ENCODE data around the gene PAK4.

The PAK4 gene

DNA sequence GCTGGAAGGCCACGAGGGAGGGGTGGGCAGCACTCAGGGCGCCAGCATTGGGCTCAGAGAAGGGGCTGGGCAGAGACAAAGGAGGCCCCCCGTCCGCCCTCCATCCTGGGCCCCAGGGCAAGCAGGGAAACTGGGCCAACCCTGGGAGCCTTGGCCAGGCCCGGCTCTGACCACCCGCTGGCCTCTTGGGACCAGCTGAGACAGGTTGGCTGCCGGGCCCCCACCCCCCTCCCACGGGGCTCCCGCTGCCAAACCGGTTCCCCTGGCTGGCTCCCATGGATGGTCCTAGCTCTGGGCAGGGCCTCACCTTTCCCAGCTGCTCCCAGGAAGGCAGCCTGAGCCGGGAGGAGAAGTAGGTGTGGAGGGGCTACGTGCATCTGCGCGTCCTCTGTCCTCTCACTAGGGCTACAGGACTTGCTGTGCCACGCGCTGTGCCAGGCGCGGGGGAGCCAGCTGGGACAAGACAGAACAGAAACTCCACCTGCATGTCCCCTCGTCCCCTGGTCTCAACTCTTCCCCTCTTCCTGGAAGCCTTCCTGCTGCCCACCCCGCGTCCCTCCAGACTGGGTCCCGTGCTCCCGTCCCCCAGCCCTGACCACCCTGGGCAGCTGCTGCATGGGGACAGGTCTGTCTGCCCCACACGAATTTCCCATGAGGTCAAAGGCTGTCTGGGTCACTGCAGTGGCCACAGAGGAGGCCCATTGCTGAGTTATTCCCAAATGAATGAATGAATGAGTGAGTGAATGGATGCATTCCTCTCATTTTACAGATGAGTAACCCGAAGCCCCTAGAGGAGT lies 42.1 kb downstream of the PAK4 start:
- no peak for DNase-seq

DNA sequence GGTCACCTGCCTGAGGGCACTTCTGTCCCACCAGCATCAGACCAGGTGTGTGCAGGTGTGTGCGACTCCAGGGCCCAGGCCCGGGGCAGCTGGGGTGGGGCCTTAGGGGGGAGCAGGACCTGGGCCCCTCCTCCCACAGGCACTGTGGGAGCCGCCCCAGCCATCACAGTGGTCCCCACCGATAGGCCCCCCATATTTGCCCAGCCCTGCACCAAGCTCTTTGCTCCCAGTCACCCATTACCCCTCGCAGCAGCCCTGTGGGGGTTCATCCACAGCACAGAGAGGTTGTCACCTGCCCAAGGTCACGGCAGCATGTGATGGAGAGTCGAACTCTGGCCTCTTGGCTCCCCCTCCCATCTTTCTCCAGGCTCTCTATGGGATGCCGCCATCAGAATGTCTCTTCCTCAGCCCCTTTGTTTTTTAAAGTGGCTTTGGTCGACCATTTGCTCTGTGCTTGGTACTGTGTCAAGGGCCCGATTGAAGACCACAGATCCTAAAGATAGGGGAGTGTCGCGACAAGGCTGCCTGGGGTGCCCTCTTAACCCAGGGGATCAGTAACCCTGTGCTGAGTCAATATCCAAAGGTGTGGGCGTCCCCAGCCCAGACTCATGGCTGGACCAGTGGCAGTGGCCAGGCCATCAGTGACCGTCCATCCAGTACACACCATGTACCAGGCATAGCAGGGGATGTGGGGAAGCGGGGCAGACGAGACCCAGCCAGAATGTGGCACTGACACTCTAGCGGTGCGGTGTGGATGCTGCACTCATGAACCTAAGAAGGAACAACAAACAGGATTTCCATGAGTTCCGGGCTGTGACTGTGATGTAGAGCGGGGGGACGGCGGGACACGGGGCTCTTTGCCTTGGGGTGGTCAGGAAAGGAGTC lies 42.9 kb downstream of the PAK4 start:
- no peak for DNase-seq

GRCh38 chr19:39169143-39169810 lies 43.7 kb downstream of the PAK4 start:
- no peak for DNase-seq

- DNase-seq, result no peak
Observed at GRCh38 chr19:39170386-39171231, 45.0 kb downstream of the PAK4 start.

- DNase-seq, result no peak
Observed at GRCh38 chr19:39171479-39172465, 46.2 kb downstream of the PAK4 start.

DNA sequence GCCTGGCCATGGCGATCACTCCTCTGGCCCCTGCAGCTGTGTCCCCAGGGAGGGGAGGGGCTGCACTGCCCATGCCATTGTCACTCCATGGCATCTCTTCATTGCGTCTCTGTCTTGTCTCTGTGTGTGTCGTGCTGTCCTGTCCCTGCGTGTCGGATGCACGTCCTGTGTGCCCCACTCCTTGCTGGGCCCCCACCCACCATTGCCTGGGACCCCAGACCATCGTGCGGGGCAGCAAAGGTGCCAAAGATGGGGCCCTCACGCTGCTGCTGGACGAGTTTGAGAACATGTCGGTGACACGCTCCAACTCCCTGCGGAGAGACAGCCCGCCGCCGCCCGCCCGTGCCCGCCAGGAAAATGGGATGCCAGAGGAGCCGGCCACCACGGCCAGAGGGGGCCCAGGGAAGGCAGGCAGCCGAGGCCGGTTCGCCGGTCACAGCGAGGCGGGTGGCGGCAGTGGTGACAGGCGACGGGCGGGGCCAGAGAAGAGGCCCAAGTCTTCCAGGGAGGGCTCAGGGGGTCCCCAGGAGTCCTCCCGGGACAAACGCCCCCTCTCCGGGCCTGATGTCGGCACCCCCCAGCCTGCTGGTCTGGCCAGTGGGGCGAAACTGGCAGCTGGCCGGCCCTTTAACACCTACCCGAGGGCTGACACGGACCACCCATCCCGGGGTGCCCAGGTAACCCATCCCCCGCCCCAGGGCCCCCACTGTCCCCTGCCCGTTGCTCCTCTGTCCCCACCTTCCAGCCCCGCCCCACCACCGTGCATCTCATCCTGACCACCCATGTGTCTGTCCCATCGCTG lies 47.3 kb downstream of the PAK4 start:
- no peak for DNase-seq

DNA sequence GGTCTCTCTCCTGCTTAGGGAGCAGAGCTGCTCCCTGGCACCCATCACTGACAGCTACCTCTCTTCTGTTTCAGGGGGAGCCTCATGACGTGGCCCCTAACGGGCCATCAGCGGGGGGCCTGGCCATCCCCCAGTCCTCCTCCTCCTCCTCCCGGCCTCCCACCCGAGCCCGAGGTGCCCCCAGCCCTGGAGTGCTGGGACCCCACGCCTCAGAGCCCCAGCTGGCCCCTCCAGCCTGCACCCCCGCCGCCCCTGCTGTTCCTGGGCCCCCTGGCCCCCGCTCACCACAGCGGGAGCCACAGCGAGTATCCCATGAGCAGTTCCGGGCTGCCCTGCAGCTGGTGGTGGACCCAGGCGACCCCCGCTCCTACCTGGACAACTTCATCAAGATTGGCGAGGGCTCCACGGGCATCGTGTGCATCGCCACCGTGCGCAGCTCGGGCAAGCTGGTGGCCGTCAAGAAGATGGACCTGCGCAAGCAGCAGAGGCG lies 48.0 kb downstream of the PAK4 start:
- DNase-seq, result no peak

- no peak for DNase-seq
Observed at GRCh38 chr19:39174142-39174541, 48.6 kb downstream of the PAK4 start.

DNA sequence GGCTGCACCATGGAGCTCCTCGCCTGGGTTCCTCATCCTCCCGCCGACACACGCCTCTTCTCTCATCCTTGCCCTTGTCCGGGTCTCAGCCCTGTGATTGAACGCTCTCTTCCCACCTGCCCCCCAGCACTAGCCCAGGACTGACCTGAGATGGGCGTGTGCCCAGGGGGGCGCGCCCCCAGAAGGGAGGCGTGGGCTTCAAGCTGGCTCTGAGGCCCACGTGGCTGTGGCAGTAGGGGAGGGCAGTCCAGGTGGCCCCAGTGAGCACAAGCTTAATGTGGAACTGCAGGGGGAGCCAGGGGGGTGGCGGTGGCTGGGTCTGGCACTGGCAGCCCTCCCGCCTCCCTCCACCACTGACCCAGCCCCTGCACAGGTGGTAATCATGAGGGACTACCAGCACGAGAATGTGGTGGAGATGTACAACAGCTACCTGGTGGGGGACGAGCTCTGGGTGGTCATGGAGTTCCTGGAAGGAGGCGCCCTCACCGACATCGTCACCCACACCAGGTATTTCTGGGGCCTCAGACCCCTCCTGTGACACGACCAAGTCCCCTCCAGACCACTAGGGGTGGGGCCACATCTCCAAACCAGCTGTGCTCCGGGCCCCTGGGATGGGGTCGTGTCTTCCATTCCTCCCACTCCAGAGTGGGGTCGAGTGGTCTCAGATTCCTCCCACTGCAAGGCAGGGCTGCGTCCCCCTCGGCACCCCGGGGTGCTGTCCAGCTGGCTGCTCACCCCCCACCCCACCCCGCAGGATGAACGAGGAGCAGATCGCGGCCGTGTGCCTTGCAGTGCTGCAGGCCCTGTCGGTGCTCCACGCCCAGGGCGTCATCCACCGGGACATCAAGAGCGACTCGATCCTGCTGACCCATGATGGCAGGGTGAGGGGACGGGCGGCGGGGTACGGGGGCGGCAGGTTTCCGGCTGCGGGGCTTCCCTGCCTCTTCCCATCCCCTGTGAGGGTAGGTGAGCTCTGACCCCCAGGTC lies 49.3 kb downstream of the PAK4 start:
- DNase-seq, result no peak

- DNase-seq, result no peak
Observed at GRCh38 chr19:39175564-39175963, 50.0 kb downstream of the PAK4 start.

GRCh38 chr19:39177110-39177699 lies 51.6 kb downstream of the PAK4 start:
- no peak for DNase-seq

DNA sequence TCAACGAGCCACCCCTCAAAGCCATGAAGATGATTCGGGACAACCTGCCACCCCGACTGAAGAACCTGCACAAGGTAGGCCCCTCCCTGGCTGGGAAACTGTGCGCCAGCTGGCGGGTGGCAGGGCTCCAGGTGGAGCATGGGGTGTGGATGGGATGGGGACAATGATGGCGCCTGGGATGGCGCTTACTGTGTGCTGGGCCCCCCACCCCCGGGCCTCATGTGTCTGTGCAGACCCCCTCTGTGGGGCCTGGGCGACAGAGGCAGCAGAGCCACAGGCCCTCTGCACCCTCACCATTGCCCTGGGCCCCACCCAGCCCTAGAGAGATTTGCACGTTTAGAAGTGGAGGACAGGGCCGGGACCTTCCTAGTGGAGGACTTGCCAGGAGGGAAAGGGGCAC lies 52.1 kb downstream of the PAK4 start:
- DNase-seq, result no peak

DNA sequence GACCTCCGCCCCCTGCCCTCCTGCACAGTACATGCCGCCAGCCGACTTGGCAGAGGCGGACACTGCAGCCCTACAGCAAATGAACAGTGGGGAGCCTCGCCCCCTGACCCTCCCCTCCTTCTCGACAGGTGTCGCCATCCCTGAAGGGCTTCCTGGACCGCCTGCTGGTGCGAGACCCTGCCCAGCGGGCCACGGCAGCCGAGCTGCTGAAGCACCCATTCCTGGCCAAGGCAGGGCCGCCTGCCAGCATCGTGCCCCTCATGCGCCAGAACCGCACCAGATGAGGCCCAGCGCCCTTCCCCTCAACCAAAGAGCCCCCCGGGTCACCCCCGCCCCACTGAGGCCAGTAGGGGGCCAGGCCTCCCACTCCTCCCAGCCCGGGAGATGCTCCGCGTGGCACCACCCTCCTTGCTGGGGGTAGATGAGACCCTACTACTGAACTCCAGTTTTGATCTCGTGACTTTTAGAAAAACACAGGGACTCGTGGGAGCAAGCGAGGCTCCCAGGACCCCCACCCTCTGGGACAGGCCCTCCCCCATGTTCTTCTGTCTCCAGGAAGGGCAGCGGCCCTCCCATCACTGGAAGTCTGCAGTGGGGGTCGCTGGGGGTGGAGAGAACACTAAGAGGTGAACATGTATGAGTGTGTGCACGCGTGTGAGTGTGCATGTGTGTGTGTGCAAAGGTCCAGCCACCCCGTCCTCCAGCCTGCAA lies 52.9 kb downstream of the PAK4 start:
- DNase-seq, result no peak

- no peak for DNase-seq
Observed at GRCh38 chr19:39179754-39180153, 54.2 kb downstream of the PAK4 start.

GRCh38 chr19:39180749-39181148 lies 55.2 kb downstream of the PAK4 start:
- DNase-seq, result no peak

DNA sequence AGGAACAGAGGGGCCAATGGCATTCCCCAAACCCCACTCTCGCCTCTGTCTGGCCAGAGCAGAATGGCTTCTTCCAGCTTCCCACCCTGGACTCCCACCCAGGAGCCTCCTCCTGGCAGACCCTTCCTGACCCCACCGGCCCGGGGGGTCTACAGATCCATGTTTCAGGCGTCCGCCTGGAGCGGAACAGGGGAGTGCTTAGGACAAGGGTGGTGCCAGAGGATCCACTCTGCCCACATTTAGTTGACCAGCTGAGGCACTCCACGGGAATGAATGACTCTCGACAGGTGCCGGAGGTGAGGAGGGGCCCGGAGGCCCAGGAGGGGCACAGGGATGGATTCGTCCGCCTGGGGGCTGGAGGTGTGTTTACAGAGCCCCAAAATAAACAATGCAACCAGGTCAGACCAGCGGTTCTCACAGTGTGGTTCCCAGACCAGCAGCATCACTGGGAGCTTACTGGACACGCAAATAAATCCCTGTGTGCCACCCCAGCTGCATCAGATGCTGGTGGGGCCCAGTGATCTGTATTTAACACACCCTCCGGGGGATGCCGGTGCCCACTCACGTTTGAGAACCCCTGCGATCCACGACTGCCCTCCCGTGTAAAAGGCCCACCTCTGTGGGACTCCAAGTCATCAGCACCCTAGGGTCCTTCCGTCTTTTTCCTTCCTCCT lies 56.1 kb downstream of the PAK4 start:
- no peak for DNase-seq

GRCh38 chr19:39182174-39182505 lies 56.6 kb downstream of the PAK4 start:
- no peak for DNase-seq

All from CD4-positive, alpha-beta T cell treated with Interferon gamma for 1 hour (primary cell).